IPS-18a (cell line): ENCODE results near the gene MLLT10.
A peak's percentile ranks its signal among the peaks of the same experiment; 100 is the strongest.

Source experiments
- H3K27ac ChIP-seq: one replicate; pipeline ENCODE4 v1.5.1; 2013; ENCODE audit warnings: low read length
- H3K27me3 ChIP-seq: one replicate; pipeline ENCODE4 v1.6.1; 2013; ENCODE audit warnings: mild to moderate bottlenecking, low read length; ENCODE audit not compliant: control insufficient read depth, insufficient read depth
- H3K36me3 ChIP-seq: one replicate; pipeline ENCODE4 v1.6.1; 2013; ENCODE audit warnings: low read depth, low read length; ENCODE audit not compliant: control insufficient read depth
- H3K4me1 ChIP-seq: one replicate; pipeline ENCODE4 v1.6.1; 2013; ENCODE audit warnings: low read depth, low read length; ENCODE audit not compliant: control insufficient read depth
- H3K4me3 ChIP-seq: one replicate; pipeline ENCODE4 v1.5.1; 2013; ENCODE audit warnings: low read length
- H3K9ac ChIP-seq: one replicate; pipeline ENCODE4 v1.6.1; 2013; ENCODE audit warnings: mild to moderate bottlenecking, low read length, moderate library complexity
- H3K9me3 ChIP-seq: one replicate; pipeline ENCODE4 v1.6.1; 2013; ENCODE audit warnings: low read depth, low read length; ENCODE audit not compliant: control insufficient read depth

MLLT10 gene

DNA sequence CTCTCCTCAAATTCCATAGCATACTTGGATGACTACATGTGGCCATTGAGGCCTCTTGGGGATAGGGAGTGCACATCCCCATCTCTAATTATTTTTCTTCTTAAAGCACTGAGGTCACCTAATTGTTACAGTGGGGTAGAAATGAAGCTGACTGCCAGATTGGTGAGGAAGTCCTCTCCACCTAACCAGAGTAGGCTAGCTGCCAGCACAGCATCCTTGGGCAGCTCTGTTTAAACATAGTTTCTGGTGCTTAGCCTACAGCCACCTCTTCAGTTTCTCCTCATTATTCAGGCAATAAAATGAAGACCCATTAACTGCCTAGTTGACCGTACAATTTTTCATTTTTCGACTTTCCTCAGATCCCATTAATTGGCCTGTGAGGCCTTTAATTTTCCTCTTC lies 104.6 kb downstream of the MLLT10 start:
- H3K9me3 ChIP-seq, result no peaks in the 10 kb centered on the region
- H3K9ac ChIP-seq, result no peak overlapping the region
- no peaks in the 10 kb centered on the region for H3K36me3 ChIP-seq
- no peak overlapping the region for H3K27ac ChIP-seq
- H3K4me3 ChIP-seq, result no peak overlapping the region
- peaks cover 28% of the 10 kb centered on the region for H3K4me1 ChIP-seq
- no peaks in the 10 kb centered on the region for H3K27me3 ChIP-seq

DNA sequence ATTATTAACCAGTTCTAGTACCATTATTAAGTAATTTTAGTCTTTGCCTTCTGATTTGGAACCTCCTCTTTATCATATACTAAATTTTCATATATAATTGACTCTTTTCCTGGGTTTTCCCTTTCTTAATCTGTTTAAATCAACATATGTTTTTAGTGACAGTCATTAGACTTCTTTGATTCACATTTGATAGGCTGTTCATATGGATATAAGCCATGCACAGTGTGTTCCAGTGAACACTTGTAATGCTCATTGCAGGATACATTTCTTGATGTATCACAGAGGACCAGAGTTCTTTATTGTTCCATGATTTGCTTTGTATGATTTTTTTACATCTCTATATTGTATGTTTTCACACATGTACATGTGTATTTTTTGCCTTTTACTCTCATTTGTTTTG lies 114.0 kb downstream of the MLLT10 start:
- H3K9me3 ChIP-seq, result no peaks in the 10 kb centered on the region
- H3K27me3 ChIP-seq, result no peaks in the 10 kb centered on the region
- no peak overlapping the region for H3K9ac ChIP-seq
- H3K36me3 ChIP-seq, result peaks cover 6% of the 10 kb centered on the region
- H3K4me1 ChIP-seq, result no peaks in the 10 kb centered on the region
- H3K4me3 ChIP-seq, result no peak overlapping the region
- no peak overlapping the region for H3K27ac ChIP-seq

DNA sequence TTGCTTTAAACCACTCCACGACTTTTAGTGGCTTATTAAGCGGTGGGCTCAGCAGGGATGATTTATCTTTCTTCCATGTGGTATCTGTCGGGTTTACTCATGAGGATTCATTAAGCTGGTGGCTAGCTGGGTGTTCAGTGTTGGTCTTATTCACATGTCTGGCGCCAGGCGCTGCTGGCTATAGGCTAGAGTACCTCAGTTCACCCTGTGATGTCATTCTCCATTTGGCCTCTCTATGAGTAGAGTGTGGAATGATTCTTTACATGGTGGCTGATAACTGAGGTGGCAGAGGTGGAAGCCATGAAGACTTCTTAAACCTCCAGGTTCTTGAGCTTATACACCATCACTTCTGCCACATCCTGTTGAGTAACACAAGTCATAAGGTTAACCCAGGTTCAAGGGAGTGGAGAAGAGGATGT lies 115.4 kb downstream of the MLLT10 start:
- H3K36me3 ChIP-seq, result peaks cover 6% of the 10 kb centered on the region
- no peak overlapping the region for H3K9ac ChIP-seq
- H3K4me3 ChIP-seq, result no peak overlapping the region
- H3K27ac ChIP-seq, result no peak overlapping the region
- no peaks in the 10 kb centered on the region for H3K27me3 ChIP-seq
- H3K9me3 ChIP-seq, result no peaks in the 10 kb centered on the region
- H3K4me1 ChIP-seq, result no peaks in the 10 kb centered on the region

DNA sequence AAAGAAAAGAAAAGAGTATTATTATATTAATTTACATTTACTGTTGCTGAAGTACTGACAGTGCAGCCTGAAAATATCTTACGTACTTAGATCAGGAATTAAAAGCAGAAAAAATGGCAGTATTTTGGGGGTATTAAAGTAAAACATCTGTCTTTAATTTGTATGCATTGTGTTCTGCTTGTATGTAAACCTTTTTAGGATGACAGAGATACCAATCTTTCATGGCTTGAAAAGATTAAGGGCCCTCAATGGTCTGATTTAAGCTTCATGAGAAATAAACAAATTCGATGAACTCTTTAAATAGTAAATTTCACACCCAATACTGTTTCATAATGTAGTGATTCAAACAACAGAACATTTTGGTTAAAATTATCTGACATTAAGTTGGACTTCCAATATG lies 116.3 kb downstream of the MLLT10 start:
- no peaks in the 10 kb centered on the region for H3K4me1 ChIP-seq
- peaks cover 6% of the 10 kb centered on the region for H3K36me3 ChIP-seq
- H3K9me3 ChIP-seq, result no peaks in the 10 kb centered on the region
- no peak overlapping the region for H3K27ac ChIP-seq
- H3K4me3 ChIP-seq, result no peak overlapping the region
- no peak overlapping the region for H3K9ac ChIP-seq
- no peaks in the 10 kb centered on the region for H3K27me3 ChIP-seq

DNA sequence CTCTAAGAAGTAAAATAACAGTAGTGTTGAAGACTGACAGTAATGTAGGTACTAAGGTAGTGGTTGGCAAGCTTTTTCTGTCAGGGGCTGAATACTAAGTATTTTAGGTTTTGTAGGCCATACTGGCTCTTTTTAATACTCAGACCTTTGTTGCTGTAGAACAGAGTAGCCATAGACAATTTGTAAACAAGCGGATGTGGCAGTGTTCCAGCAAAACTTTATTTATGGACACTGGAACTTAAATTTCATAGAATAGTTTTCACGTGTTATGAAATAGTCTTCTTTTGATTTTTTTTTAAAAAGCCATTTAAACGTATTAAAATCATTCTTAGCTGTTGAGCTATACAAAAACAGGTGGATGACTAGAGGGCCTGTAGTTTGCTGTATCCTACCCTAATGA lies 121.2 kb downstream of the MLLT10 start:
- no peak overlapping the region for H3K4me3 ChIP-seq
- H3K27me3 ChIP-seq, result no peaks in the 10 kb centered on the region
- H3K36me3 ChIP-seq, result peaks cover 6% of the 10 kb centered on the region
- no peak overlapping the region for H3K27ac ChIP-seq
- no peaks in the 10 kb centered on the region for H3K4me1 ChIP-seq
- H3K9me3 ChIP-seq, result no peaks in the 10 kb centered on the region
- H3K9ac ChIP-seq, result no peak overlapping the region

DNA sequence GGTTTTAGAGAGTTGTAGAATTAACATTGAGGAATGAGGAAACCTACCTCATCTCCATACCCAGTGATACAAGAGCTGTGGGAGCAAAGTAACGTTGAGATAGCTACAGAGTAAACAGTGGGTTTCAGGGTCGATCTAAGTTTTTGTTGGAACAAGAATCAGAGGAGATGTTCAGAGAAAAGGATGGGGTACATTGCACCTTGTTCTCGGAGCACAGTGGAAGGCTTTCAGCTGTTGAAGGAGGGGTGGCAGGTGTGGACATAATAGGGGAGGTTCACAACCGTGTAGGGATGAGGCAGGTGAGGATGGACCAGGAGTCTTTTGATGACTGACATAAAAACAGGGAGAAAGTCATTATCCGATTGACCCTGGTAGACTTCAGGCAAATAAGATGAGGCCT lies 121.7 kb downstream of the MLLT10 start:
- Histone ChIP-seq H3K36me3 (peaks cover 6% of the 10 kb centered on the region), H3K27ac (no peak overlapping the region)

DNA sequence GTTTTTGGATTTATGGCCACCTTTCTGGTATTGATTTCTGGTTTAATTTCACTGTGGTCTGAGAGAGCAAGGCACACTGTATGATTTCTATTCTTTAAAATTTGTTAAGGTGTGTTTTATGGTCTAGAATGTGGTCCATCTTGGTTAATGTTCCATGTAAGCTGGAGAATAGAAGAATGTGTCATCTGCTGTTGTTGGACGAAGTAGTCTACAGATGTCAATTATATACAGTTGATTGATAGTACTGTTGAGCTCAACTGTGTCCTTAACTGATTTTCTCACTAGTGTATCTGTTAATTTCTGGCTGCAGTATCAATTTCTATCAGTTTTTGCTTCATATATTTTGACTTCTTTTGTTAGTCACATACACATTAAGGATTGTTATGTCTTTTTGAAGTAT lies 127.1 kb downstream of the MLLT10 start:
- peaks cover 8% of the 10 kb centered on the region for H3K4me1 ChIP-seq
- H3K36me3 ChIP-seq, result no peaks in the 10 kb centered on the region
- H3K27ac ChIP-seq, result no peak overlapping the region
- no peak overlapping the region for H3K4me3 ChIP-seq
- H3K9ac ChIP-seq, result no peak overlapping the region
- H3K27me3 ChIP-seq, result no peaks in the 10 kb centered on the region
- H3K9me3 ChIP-seq, result no peaks in the 10 kb centered on the region

More for the DNA sequence above, 121.7 kb downstream of the MLLT10 start:
- H3K9me3 ChIP-seq, result no peaks in the 10 kb centered on the region
- H3K4me3 ChIP-seq, result no peak overlapping the region
- no peaks in the 10 kb centered on the region for H3K4me1 ChIP-seq
- no peak overlapping the region for H3K9ac ChIP-seq
- H3K27me3 ChIP-seq, result no peaks in the 10 kb centered on the region

DNA sequence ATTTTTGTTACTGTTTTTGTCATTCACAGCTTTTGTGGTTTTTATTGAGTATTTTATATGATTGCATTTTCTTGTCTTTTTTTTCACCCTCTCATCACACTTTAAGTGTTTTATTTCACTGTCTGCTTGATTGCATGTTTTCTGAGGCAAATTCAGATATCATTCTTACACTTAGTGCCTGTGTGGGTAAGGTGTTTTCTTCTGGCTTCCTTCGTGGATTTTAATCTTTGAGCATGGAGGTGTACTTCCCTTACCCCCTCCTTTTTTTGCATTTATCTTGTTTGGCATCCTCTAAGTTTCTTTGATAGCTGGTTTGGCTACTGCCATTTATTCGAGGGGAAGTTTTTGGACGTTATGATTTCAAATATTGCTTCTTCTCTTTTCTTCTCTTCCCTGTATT lies 127.9 kb downstream of the MLLT10 start:
- Histone ChIP-seq H3K4me3 (no peak overlapping the region), H3K9ac (no peak overlapping the region), H3K4me1 (peaks cover 8% of the 10 kb centered on the region), H3K27ac (no peak overlapping the region), H3K36me3 (no peaks in the 10 kb centered on the region), H3K9me3 (no peaks in the 10 kb centered on the region), H3K27me3 (no peaks in the 10 kb centered on the region)

DNA sequence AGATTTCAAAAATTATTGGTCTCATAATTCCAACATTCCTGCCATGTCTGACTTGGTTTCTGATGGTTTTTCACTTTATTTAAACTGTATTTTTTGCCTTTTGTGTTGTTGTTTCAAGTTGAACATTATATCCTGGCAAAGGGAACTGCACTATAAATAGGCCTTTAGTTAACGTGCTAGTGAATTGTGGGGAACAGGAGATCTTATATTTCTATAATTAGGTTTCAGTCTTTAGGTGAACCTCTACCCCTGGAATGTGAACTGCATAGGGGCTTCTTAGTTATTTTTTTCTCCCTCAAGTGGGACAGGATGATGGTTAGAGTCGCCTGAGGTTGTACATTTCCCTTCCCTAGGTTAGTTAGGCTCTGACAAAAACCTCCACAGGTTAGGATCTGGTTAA lies 128.6 kb downstream of the MLLT10 start:
- no peaks in the 10 kb centered on the region for H3K27me3 ChIP-seq
- no peak overlapping the region for H3K4me3 ChIP-seq
- no peaks in the 10 kb centered on the region for H3K36me3 ChIP-seq
- no peak overlapping the region for H3K9ac ChIP-seq
- peak overlapping the region; percentile 6 for H3K27ac ChIP-seq
- H3K4me1 ChIP-seq, result peaks cover 8% of the 10 kb centered on the region
- H3K9me3 ChIP-seq, result no peaks in the 10 kb centered on the region

DNA sequence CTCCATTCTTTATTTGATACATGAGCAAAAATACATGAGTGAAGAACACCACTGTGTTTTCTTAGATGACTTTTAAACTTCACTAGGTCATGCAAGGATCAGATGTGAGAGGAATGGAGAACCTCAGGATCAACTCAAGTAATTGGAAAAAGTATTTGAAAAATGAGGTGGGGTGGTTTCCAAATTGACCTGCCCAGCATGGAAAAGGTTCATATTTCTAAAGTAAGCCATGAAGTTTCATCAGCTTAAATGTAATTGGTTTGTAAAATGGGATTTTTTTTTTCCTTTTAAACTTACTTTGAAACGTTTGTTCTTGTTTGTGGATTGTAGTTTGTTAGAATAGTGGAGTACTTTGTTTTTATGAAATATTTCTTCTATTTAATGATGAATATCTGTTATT lies 134.8 kb downstream of the MLLT10 start:
- Histone ChIP-seq H3K27me3 (no peaks in the 10 kb centered on the region), H3K9me3 (no peaks in the 10 kb centered on the region), H3K9ac (no peak overlapping the region), H3K4me1 (peaks cover 4% of the 10 kb centered on the region), H3K4me3 (no peak overlapping the region), H3K36me3 (peaks cover 5% of the 10 kb centered on the region), H3K27ac (no peak overlapping the region)

DNA sequence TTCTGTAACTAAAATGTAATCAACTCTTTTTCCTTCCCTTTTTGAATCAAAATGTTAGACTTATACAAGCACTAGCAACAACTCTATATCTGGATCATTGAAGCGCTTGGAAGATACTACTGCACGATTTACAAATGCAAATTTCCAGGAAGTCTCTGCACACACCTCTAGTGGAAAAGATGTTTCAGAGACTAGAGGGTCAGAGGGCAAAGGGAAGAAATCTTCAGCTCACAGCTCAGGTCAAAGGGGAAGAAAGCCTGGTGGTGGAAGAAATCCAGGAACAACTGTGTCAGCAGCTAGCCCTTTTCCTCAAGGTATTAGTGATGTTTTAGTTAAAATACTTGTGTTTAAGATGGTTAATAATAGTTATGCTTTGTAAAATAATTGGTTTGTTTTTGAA lies 136.4 kb downstream of the MLLT10 start:
- no peaks in the 10 kb centered on the region for H3K9me3 ChIP-seq
- H3K27me3 ChIP-seq, result no peaks in the 10 kb centered on the region

DNA sequence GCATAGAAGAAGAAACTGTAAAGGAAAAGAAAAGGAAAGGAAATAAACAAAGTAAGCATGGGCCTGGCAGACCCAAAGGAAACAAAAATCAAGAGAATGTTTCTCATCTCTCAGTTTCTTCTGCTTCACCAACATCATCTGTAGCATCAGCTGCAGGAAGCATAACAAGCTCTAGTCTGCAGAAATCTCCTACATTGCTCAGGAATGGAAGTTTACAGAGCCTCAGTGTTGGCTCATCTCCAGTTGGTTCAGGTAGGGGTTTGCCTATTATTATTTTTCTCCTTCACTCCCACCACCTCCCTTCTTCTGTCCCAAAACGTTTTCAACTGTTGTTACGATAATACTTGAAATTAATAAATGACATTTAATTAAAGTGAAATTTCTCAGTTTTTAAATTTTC lies 139.6 kb downstream of the MLLT10 start:
- H3K4me1 ChIP-seq, result no peaks in the 10 kb centered on the region
- H3K27ac ChIP-seq, result no peak overlapping the region
- H3K9me3 ChIP-seq, result no peaks in the 10 kb centered on the region
- no peak overlapping the region for H3K9ac ChIP-seq
- H3K27me3 ChIP-seq, result no peaks in the 10 kb centered on the region
- no peak overlapping the region for H3K4me3 ChIP-seq
- peaks cover 13% of the 10 kb centered on the region for H3K36me3 ChIP-seq

More for the DNA sequence above, 136.4 kb downstream of the MLLT10 start:
- peaks cover 5% of the 10 kb centered on the region for H3K36me3 ChIP-seq
- no peaks in the 10 kb centered on the region for H3K4me1 ChIP-seq
- no peak overlapping the region for H3K4me3 ChIP-seq
- no peak overlapping the region for H3K9ac ChIP-seq
- H3K27ac ChIP-seq, result peak overlapping the region; percentile 36
